Measurements from ENCODE around the gene PNMT.

GRCh38 chr17:39667262-39667944, 850 bp upstream of the PNMT start:
- TF ChIP-seq POLR2AphosphoS5 (IDR thresholded peaks at IDR 0.05; ENCODE audit: low read depth, low read length) (no peak), CTCF (IDR thresholded peaks at IDR 0.05) (no peak), SIN3A (IDR thresholded peaks at IDR 0.05; ENCODE audit: borderline replicate concordance, insufficient read depth, low read depth, low read length) (no peak), REST (IDR thresholded peaks at IDR 0.05; ENCODE audit: insufficient read depth in 1 of 2, low read depth in 2 of 2, low read length in 1 of 2) (no peak)
